Measurements from ENCODE around the gene AQP2.

- no peak for TF ChIP-seq POLR2AphosphoS5 (IDR thresholded peaks at IDR 0.05)
- no peak for TF ChIP-seq CTCF (IDR thresholded peaks at IDR 0.05)
- TF ChIP-seq POLR2A (IDR thresholded peaks at IDR 0.05) = no peak
These were observed 5.5 kb downstream of the AQP2 start for GRCh38 chr12:49955899-49956662.
